Adrenal gland (tissue), 12 donors: ENCODE measurements around the gene CIRBP. TPM values are rescaled to one million over a fixed set of nuclear protein-coding genes. Genes with fewer than 3 reads are reported as not detected.

Experiments used
- DNase-seq, 7 donors: peaks; one replicate each; pipeline ENCODE4 v3.0.0-alpha.2; 2019 to 2020
- H3K27ac ChIP-seq, 5 donors: fragments of 200-600 bp; sonication (generic) in 4 of 5; 1 replicate in 3 of 5; 2 replicates in 2 of 5; pipeline versions ENCODE4 v1.5.1 to v1.8.0; 2016 to 2020; ENCODE audit warnings: mild to moderate bottlenecking in 1 of 5
- H3K27me3 ChIP-seq: fragments of 200-600 bp; 2 replicates; pipeline ENCODE4 v1.8.0; 2021
- H3K36me3 ChIP-seq, 2 donors: fragments of 200-600 bp; replicated peaks in 1 of 2; 1 replicate in 1 of 2; 2 replicates in 1 of 2; pipeline versions ENCODE4 v1.5.1 to v1.8.0; 2018 to 2022
- H3K4me1 ChIP-seq, 2 donors: fragments of 200-600 bp; replicated peaks in 1 of 2; 1 replicate in 1 of 2; 2 replicates in 1 of 2; pipeline versions ENCODE4 v1.5.1 to v1.8.0; 2018 to 2021
- H3K4me3 ChIP-seq, 4 donors: fragments of 200-600 bp; sonication (generic) in 3 of 4; one replicate each; pipeline ENCODE4 v1.5.1; 2016 to 2018
- H3K9me3 ChIP-seq, 3 donors: fragments of 200-600 bp; sonication (generic) in 1 of 3; replicated peaks in 1 of 3; 1 replicate in 2 of 3; 2 replicates in 1 of 3; pipeline versions ENCODE4 v1.5.1 to v1.8.0; 2016 to 2021
- POLR2A ChIP-seq, 2 donors: fragments of 450-650 bp; IDR thresholded peaks; one replicate each; pipeline ENCODE4 v1.6.1; 2017; ENCODE audit warnings: antibody characterized with exemption in 2 of 2, mild to moderate bottlenecking in 2 of 2, moderate library complexity in 1 of 2
- WGBS, 4 donors: extraction: QIAGEN DNeasy Blood & Tissue Kit in 2 of 4; methylation state at CpG; one replicate each; pipeline versions ENCODE4 v1.1.5 to v1.1.7; 2013 to 2017; 5-methylcytosine and 5-hydroxymethylcytosine counted together
- intact Hi-C, 2 donors: fragments of 100-400 bp; cut with DNase I; formaldehyde crosslinking; loops; one replicate each; pipeline versions ENCODE4 v1.14.1 to v1.15.0; 2022 to 2023
- polyA plus RNA-seq, 3 donors: library from polyadenylated mRNA; stranded (reverse); fragments of 200-250 nt in 2 of 3; fragments of 350-450 nt in 1 of 3; fragmentation: Illumina TruSeq in 1 of 3; extraction: RNeasy Lipid Tissue Mini Kit (QIAGEN cat#74804) in 1 of 3; gene quantifications; one replicate each; pipeline ENCODE4 v1.2.3, GENCODE V29; 2013 to 2014
- total RNA-seq, 9 donors: library from RNA; depleted of rRNA in 4 of 9; stranded (reverse); fragments of >200 nt in 4 of 9; fragments of 120-200 nt in 1 of 9; fragmentation: NEBNext Ultra II Directional in 1 of 9; extraction: Animal tissue kit (Norgen Biotek cat#: 25700) in 1 of 9; gene quantifications; one replicate each; pipeline versions ENCODE4 v1.1.0 to v1.2.4, GENCODE V29; 2013 to 2023
- TF ChIP-seq, protein P1 (sequence below), 6 experiments: fragments of 450-650 bp in 4 of 6; fragments of 200-600 bp in 2 of 6; sonication (generic) in 1 of 6; IDR thresholded peaks; 1 replicate in 5 of 6; 2 replicates in 1 of 6; pipeline versions ENCODE4 v1.5.1 to v1.8.0; 2016 to 2021; ENCODE audit warnings: antibody characterized with exemption in 6 of 6, mild to moderate bottlenecking in 2 of 6, moderate library complexity in 1 of 6
- donor health status: healthy with polysubstance abuse.
- donor health status: Bipolar disorder and iron deficiency.
- donor health status: DM: yes; HTN: yes; CAD: no.
- donor health status: DM: no; HTN: no; CAD: no.
- donor health status: DM: no; HTN: no; CAD: no.
- donor health status: DM: yes; HTN: yes; CAD: no.

CIRBP gene
- total and polyA plus RNA-seq, 12 donors, result 317 to 1,164 (median 685) TPM

DNA sequence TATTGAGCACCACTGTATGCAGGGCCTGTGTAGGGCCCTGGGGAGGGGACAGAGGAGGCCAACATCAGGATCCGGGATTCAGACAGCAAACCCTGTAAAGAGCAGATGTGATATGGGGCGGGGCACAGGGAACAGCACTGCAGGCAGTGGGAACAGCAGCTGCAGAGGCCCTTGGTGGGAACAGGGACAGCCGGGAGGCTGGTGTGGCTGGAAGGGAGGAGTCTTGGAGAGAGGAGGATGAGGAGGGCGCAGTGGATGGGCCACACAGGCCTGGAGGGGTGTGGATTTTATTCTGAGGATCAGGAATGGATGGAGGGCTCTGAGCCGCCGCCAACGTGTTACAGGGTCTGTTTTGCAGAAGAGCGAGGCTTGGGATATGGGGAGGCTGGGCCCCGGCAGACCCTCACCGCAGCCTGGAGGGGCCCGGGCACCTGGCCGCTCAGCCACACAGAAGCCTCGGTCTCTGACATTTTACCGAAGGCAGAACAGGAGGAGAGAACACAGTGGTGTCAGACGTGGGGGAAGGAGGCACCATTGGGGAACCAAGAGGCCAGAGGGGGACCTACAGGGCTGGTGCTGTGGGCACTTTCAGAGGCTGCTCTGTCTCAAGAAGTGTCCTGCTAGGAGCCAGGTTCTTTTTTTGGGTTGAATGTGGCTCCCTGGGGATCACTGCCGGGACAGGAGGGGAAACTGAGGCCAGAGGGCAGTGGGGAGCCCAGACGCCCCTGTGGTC is 23.5 kb downstream of the CIRBP start:
- Histone ChIP-seq H3K27me3 (peaks cover 46% of the 10 kb centered on the region), H3K27ac (no peak overlapping the region), H3K4me1 (peaks cover 0 to 3% of the 10 kb centered on the region in 2 donors), H3K36me3 (no peaks in the 10 kb centered on the region), H3K4me3 (no peak overlapping the region), H3K9me3 (no peaks in the 10 kb centered on the region)
- DNase-seq, result no peak
- intact Hi-C loops, result no loop called here
- WGBS, 4 donors, result 74 to 89% (median 82%) methylated on average over 12 to 17 of the region's 17 CpGs
- TF ChIP-seq, protein P1, sequence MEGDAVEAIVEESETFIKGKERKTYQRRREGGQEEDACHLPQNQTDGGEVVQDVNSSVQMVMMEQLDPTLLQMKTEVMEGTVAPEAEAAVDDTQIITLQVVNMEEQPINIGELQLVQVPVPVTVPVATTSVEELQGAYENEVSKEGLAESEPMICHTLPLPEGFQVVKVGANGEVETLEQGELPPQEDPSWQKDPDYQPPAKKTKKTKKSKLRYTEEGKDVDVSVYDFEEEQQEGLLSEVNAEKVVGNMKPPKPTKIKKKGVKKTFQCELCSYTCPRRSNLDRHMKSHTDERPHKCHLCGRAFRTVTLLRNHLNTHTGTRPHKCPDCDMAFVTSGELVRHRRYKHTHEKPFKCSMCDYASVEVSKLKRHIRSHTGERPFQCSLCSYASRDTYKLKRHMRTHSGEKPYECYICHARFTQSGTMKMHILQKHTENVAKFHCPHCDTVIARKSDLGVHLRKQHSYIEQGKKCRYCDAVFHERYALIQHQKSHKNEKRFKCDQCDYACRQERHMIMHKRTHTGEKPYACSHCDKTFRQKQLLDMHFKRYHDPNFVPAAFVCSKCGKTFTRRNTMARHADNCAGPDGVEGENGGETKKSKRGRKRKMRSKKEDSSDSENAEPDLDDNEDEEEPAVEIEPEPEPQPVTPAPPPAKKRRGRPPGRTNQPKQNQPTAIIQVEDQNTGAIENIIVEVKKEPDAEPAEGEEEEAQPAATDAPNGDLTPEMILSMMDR (IDR thresholded peaks at IDR 0.05), result no peak
- TF ChIP-seq POLR2A (IDR thresholded peaks at IDR 0.05), result no peak

DNA sequence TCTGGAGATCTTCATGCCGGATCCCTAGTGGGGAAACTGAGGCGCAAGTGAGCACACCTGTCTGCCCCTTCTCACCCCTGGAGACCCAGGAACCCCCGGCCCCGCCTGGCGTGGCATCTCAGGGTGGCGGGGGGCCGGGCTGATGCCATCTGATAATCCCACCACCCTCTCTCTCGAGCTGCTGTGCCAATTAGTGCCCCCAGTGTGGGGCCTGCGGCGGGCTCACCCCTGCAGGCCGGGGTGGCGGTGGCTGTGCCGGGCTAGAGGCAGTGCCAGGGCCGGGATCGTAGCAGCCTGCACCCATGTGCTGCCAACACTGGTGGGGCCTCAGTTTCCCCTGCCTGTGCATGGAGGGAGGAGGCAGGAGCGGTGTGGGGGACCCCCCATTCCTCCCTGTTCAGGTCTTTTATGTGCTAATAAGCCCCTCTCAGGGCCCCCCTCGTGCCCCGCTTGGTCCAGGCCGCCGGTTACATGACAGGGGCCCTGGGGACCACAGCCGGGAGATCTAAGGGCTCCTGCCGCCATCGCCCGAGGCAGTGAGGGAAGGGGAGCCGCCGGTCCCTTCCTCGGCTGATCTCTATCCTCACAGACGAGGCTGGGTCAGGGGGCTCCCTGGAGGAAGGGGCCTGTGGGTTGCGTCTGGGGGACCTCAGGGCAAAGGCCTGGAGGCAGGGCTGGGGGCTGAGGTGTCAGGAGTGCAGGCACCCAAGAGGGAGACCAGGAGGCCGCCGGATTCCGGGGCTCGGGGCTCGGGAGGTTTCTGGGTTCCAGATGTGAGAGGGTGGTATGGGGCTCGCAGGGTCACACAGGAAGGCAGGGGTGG is 24.9 kb downstream of the CIRBP start:
- intact Hi-C loops, result no loop called here
- WGBS, 4 donors, result 62 to 83% (median 79%) methylated on average over 7 to 35 of the region's 35 CpGs
- no peak overlapping the region for H3K27ac ChIP-seq
- DNase-seq, result no peak
- H3K4me1 ChIP-seq, result peaks cover 0 to 3% of the 10 kb centered on the region in 2 donors
- no peak for TF ChIP-seq POLR2A (IDR thresholded peaks at IDR 0.05)
- TF ChIP-seq, protein P1 (IDR thresholded peaks at IDR 0.05), result no peak
- no peaks in the 10 kb centered on the region for H3K36me3 ChIP-seq
- H3K27me3 ChIP-seq, result peaks cover 33% of the 10 kb centered on the region
- H3K4me3 ChIP-seq, result no peak overlapping the region
- H3K9me3 ChIP-seq, result no peaks in the 10 kb centered on the region

DNA sequence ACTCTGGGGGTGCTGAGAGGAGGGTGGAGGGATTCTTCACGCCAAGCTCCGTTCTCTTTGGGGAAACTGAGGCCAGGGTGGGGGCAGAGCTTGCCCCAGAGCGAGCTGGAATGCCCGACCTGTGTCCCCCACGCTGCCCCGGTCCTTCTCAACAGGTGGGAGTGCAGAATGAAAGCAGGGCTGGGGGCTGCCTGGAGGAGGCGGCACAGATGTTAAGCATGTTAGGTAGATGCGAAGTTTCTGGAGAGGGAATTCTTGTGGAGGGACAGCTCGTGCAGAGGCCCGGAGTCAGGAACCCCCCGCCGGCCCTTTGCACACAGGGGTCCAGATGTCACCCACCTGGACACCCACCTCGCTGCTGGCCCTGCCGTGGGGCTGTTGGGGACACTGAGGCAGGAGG is 25.6 kb downstream of the CIRBP start:
- WGBS, 4 donors, result 69 to 81% (median 74%) methylated on average over 10 to 14 of the region's 14 CpGs

More for the DNA sequence above, 25.6 kb downstream of the CIRBP start:
- H3K27ac ChIP-seq, result no peak overlapping the region
- intact Hi-C loops, result no loop called here
- no peak for DNase-seq
- no peaks in the 10 kb centered on the region for H3K36me3 ChIP-seq
- peaks cover 0 to 3% of the 10 kb centered on the region in 2 donors for H3K4me1 ChIP-seq
- peaks cover 33% of the 10 kb centered on the region for H3K27me3 ChIP-seq
- H3K9me3 ChIP-seq, result no peaks in the 10 kb centered on the region
- TF ChIP-seq, protein P1 (IDR thresholded peaks at IDR 0.05), result no peak
- no peak for TF ChIP-seq POLR2A (IDR thresholded peaks at IDR 0.05)
- no peak overlapping the region for H3K4me3 ChIP-seq
